Upper lobe of right lung (tissue), 1 donor: ENCODE results near the gene DHX8. TPM values are rescaled to one million over a fixed set of nuclear protein-coding genes. Genes with fewer than 3 reads are reported as not detected.

Experiments
- ATAC-seq: fragments of 200-7000 bp; cut with Tn5 transposase; one replicate; pipeline ENCODE4 v1.9.1; 2020; ENCODE audit warnings: mild to moderate bottlenecking, moderate library complexity
- DNase-seq: peaks from one replicate; pipeline ENCODE4 v3.0.0-alpha.2; 2020
- H3K27ac ChIP-seq: fragments of 200-600 bp; one replicate; pipeline ENCODE4 v1.8.0; 2022
- H3K27me3 ChIP-seq: fragments of 200-600 bp; one replicate; pipeline ENCODE4 v1.8.0; 2022; ENCODE audit warnings: mild to moderate bottlenecking
- H3K36me3 ChIP-seq: fragments of 200-600 bp; one replicate; pipeline ENCODE4 v1.8.0; 2022
- H3K4me1 ChIP-seq: fragments of 200-600 bp; one replicate; pipeline ENCODE4 v1.8.0; 2022
- H3K4me3 ChIP-seq: fragments of 200-600 bp; one replicate; pipeline ENCODE4 v1.8.0; 2022; ENCODE audit warnings: mild to moderate bottlenecking
- H3K9me3 ChIP-seq: fragments of 200-600 bp; one replicate; pipeline ENCODE4 v1.8.0; 2022
- CTCF ChIP-seq: fragments of 200-600 bp; IDR thresholded peaks from one replicate; pipeline ENCODE4 v1.8.0; 2022; ENCODE audit warnings: antibody characterized with exemption
- intact Hi-C: fragments of 100-400 bp; cut with DNase I; formaldehyde crosslinking; loops from one replicate; pipeline ENCODE4 v1.11.0; 2022
- total RNA-seq: library from RNA; stranded (reverse); fragmentation: NEBNext Ultra II Directional; extraction: Animal tissue kit (Norgen Biotek cat#: 25700); gene quantifications from one replicate; pipeline ENCODE4 v1.2.1, GENCODE V29; 2021
- donor health status: DM: no; HTN: yes; CAD: no; lungs with severe emphysema.

The DHX8 gene
- total RNA-seq, 1 donor from 2014 or later: 50.8 TPM

GRCh38 chr17:43559161-43559816 lies 75.5 kb downstream of the DHX8 start:
- H3K27me3 ChIP-seq: no peaks in the 10 kb centered on the region
- peaks cover 20% of the 10 kb centered on the region for H3K4me1 ChIP-seq
- H3K27ac ChIP-seq: peak overlapping the region; percentile 47
- H3K4me3 ChIP-seq: no peak overlapping the region
- intact Hi-C loops: no loop called here
- no peak for TF ChIP-seq CTCF
- DNase-seq: no peak
- H3K36me3 ChIP-seq: no peaks in the 10 kb centered on the region
- H3K9me3 ChIP-seq: no peaks in the 10 kb centered on the region
- ATAC-seq: peak; percentile 7

GRCh38 chr17:43560461-43561427 lies 77.0 kb downstream of the DHX8 start:
- H3K4me1 ChIP-seq: peaks cover 19% of the 10 kb centered on the region
- TF ChIP-seq CTCF: no peak
- ATAC-seq (no peak), DNase-seq (no peak)
- H3K27me3 ChIP-seq: no peaks in the 10 kb centered on the region
- no peaks in the 10 kb centered on the region for H3K36me3 ChIP-seq
- no peaks in the 10 kb centered on the region for H3K9me3 ChIP-seq
- intact Hi-C loops: loop anchor here (10.0 kb wide), 1 partner anchor 204 kb away; no protein-coding TSS in a partner anchor
- no peak overlapping the region for H3K27ac ChIP-seq
- H3K4me3 ChIP-seq: no peak overlapping the region

- Histone ChIP-seq H3K9me3 (no peaks in the 10 kb centered on the region), H3K27me3 (no peaks in the 10 kb centered on the region), H3K36me3 (no peaks in the 10 kb centered on the region), H3K4me1 (peaks cover 10% of the 10 kb centered on the region), H3K27ac (no peak overlapping the region), H3K4me3 (no peak overlapping the region)
- intact Hi-C loops: loop anchor here (10.0 kb wide), 1 partner anchor 202 kb away; no protein-coding TSS in a partner anchor
- no peak for TF ChIP-seq CTCF
- DNase-seq (no peak), ATAC-seq (no peak)
Measured at GRCh38 chr17:43562679-43563599, 79.2 kb downstream of the DHX8 start.

- Histone ChIP-seq H3K36me3 (no peaks in the 10 kb centered on the region), H3K9me3 (no peaks in the 10 kb centered on the region), H3K27me3 (no peaks in the 10 kb centered on the region), H3K4me1 (peaks cover 10% of the 10 kb centered on the region), H3K27ac (no peak overlapping the region), H3K4me3 (no peak overlapping the region)
- intact Hi-C loops: loop anchor here (10.0 kb wide), 1 partner anchor 201 kb away; no protein-coding TSS in a partner anchor
- no peak for TF ChIP-seq CTCF
- DNase-seq: no peak
- ATAC-seq: no peak
Measured at GRCh38 chr17:43563600-43564594, 80.1 kb downstream of the DHX8 start.
